ENCODE data around the gene ZNF883. TPM values are rescaled to one million over a fixed set of nuclear protein-coding genes. Genes with fewer than 3 reads are reported as not detected.
A peak's percentile ranks its signal among the peaks of the same experiment; 100 is the strongest.

The ZNF883 gene
- total and polyA plus RNA-seq, 2 of the 8 experiments (the other 6 are each of a cell fraction or from before 2014, with no cell fraction given): 6.1 to 20.2 TPM

GRCh38 chr9:112971415-112971814 is 40.6 kb downstream of the ZNF883 start:
- ChIA-PET POLR2A (ENCODE audit: partially characterized antibody) (no interaction called here), CTCF (ENCODE audit: partially characterized antibody) (interaction anchor here (0.6 to 6.0 kb wide), 25 partner anchors 9 to 326 kb away, joined by 3 to 55 read pairs (median 5); no protein-coding TSS in a partner anchor)
- TF ChIP-seq RAD21 (IDR thresholded peaks at IDR 0.05 in 1 of 2, conservative IDR thresholded peaks at IDR 0.05 in 1 of 2; ENCODE audit: low read depth in 2 of 2, low read length in 2 of 2) (peak; percentile 68 to 77), CTCF (IDR thresholded peaks at IDR 0.05; ENCODE audit: control extremely low read depth in 1 of 3, insufficient read depth in 1 of 3, low read depth in 1 of 3, low read length in 3 of 3) (peak; percentile 74 to 91 (median 83)), TCF12 (IDR thresholded peaks at IDR 0.05; ENCODE audit: low read depth, low read length) (no peak)
- Histone ChIP-seq H2AK5ac (ENCODE audit: low read depth, low read length) (no peak overlapping the region), H3K23me2 (ENCODE audit: low read depth, low read length) (no peaks in the 10 kb centered on the region; the same call in 1 of the 2 replicates), H3K23ac (ENCODE audit: insufficient read length) (no peak overlapping the region), H3K79me2 (ENCODE audit: control insufficient read depth in 1 of 2, insufficient read depth in 2 of 2, low read length in 2 of 2) (no peaks in the 10 kb centered on the region), H3K27ac (ENCODE audit: low read depth, low read length) (no peak overlapping the region), H3K18ac (ENCODE audit: extremely low read depth, low read length) (no peak overlapping the region), H3K4ac (replicated peaks; ENCODE audit: insufficient read length, low read depth, low read length) (no peak overlapping the region), H2BK5ac (ENCODE audit: low read depth, low read length) (no peak overlapping the region), H2BK20ac (ENCODE audit: low read length) (no peak overlapping the region), H4K5ac (ENCODE audit: insufficient read length, low read depth, low read length) (no peak overlapping the region), H3K56ac (replicated peaks; ENCODE audit: insufficient read length, low read depth, low read length) (no peak overlapping the region), H3K27me3 (replicated peaks in 1 of 4; ENCODE audit: control insufficient read depth in 3 of 4, extremely low read depth in 1 of 4, insufficient read depth in 3 of 4, low read length in 3 of 4) (peaks cover 0 to 5% (median 0%) of the 10 kb centered on the region in 4 experiments; a peak in 3 of 7 replicates), H3K9me3 (ENCODE audit: insufficient read depth in 2 of 2, low read depth in 1 of 2, low read length in 1 of 2) (peaks cover 8 to 10% of the 10 kb centered on the region in 2 experiments; a peak in 3 of 4 replicates), H3K79me1 (ENCODE audit: low read depth, low read length) (no peaks in the 10 kb centered on the region), H3K4me2 (ENCODE audit: insufficient read depth in 1 of 2, low read depth in 2 of 2, low read length in 2 of 2) (no peak overlapping the region), H3K14ac (ENCODE audit: insufficient read length) (no peak overlapping the region), H3K4me1 (replicated peaks in 1 of 4; ENCODE audit: control insufficient read depth in 3 of 4, insufficient read depth in 4 of 4, low read length in 3 of 4) (no peaks in the 10 kb centered on the region), H2BK12ac (ENCODE audit: low read depth, low read length) (no peak overlapping the region), H2AFZ (ENCODE audit: low read length) (no peak overlapping the region), H2BK120ac (replicated peaks; ENCODE audit: low read depth, low read length) (no peak overlapping the region), H4K8ac (ENCODE audit: extremely low read depth, insufficient read depth, low read length) (no peak overlapping the region), H3K36me3 (ENCODE audit: control insufficient read depth in 2 of 4, insufficient read depth in 4 of 4, low read length in 3 of 4) (no peaks in the 10 kb centered on the region), H4K20me1 (replicated peaks in 1 of 2; ENCODE audit: control insufficient read depth in 1 of 2, insufficient read depth in 2 of 2, low read length in 2 of 2) (no peaks in the 10 kb centered on the region), H3K4me3 (ENCODE audit: extremely low read depth in 1 of 4, insufficient read depth in 2 of 4, low read depth in 3 of 4, low read length in 4 of 4) (no peak overlapping the region), H2BK15ac (ENCODE audit: low read length) (no peak overlapping the region), H3K9ac (replicated peaks in 1 of 4; ENCODE audit: extremely low read depth in 1 of 4, low read depth in 3 of 4, low read length in 3 of 4) (no peak overlapping the region), H4K91ac (replicated peaks; ENCODE audit: insufficient read length, low read length) (no peak overlapping the region)
- WGBS, 2 experiments (ENCODE audit: extremely low coverage in 1 of 2, insufficient coverage in 1 of 2, insufficient read length in 1 of 2, insufficient replicate concordance in 2 of 2, low coverage in 1 of 2, low lambda C conversion rate in 2 of 2, missing lambda C conversion rate in 1 of 2): 22% methylated on average over 5 of the region's 5 CpGs; no CpG with 5 or more reads in 1 of the 2 experiments
- FAIRE-seq (peak; percentile 7), DNase-seq (ENCODE audit: low read depth in 1 of 2, low spot score in 2 of 2) (peak; percentile 3 to 54)
